OCI-LY1 (cell line): ENCODE measurements around the gene TBL1X.

ENCODE experiments used
- EZH2 ChIP-seq: fragments of 200-600 bp; sonication (generic), shearing (Covaris generic); IDR thresholded peaks from 2 replicates; pipeline ENCODE4 v1.8.0; 2017; ENCODE audit warnings: borderline replicate concordance, mixed run types, mild to moderate bottlenecking, antibody characterized with exemption, low read length, moderate library complexity, mixed read lengths
- TF ChIP-seq, protein P1 (sequence below): fragments of 200-600 bp; sonication (generic), shearing (Covaris generic); IDR thresholded peaks from 2 replicates; pipeline ENCODE4 v1.5.1; 2017; ENCODE audit warnings: mild to moderate bottlenecking, antibody characterized with exemption, low read length, moderate library complexity, mixed read lengths

DNA sequence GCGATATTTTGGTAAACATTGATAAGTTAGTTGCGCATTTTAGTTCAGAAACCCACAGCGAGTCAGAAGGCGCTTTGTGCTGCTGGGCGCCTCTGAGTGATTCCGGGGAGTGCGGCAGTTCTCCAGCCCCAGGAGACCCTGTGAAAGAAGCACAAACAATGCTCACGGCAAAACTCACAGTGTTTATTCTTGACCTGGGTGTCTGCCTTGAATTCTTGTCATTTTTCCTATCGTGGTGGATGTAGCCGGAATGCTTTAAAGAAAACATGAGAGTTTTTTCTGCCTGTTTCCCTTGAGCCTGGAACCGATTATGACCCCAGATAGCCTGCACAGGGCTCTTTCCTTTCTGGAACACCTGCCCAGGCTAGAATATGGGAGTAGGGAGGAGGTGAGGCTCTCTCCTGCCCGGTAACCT, 6.7 kb downstream of the TBL1X start:
- TF ChIP-seq, protein P1, sequence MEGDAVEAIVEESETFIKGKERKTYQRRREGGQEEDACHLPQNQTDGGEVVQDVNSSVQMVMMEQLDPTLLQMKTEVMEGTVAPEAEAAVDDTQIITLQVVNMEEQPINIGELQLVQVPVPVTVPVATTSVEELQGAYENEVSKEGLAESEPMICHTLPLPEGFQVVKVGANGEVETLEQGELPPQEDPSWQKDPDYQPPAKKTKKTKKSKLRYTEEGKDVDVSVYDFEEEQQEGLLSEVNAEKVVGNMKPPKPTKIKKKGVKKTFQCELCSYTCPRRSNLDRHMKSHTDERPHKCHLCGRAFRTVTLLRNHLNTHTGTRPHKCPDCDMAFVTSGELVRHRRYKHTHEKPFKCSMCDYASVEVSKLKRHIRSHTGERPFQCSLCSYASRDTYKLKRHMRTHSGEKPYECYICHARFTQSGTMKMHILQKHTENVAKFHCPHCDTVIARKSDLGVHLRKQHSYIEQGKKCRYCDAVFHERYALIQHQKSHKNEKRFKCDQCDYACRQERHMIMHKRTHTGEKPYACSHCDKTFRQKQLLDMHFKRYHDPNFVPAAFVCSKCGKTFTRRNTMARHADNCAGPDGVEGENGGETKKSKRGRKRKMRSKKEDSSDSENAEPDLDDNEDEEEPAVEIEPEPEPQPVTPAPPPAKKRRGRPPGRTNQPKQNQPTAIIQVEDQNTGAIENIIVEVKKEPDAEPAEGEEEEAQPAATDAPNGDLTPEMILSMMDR = no peak
- no peak for TF ChIP-seq EZH2
